Renal cortex interstitium (tissue), 11 donors: ENCODE results near the gene CCDC126. TPM values are rescaled to one million over a fixed set of nuclear protein-coding genes. Genes with fewer than 3 reads are reported as not detected.

Experiments
- DNase-seq, 11 donors: peaks; one replicate each; pipeline ENCODE4 v3.0.0-alpha.2; 2013; ENCODE audit warnings: low read depth in 9 of 11, low spot score in 4 of 11; ENCODE audit errors: extremely low read depth in 1 of 11
- polyA plus RNA-seq, 3 donors: library from polyadenylated mRNA; unstranded; fragments of 120-200 nt; gene quantifications; one replicate each; pipeline ENCODE4 v1.2.1, GENCODE V29; 2013; ENCODE audit not compliant: insufficient read length in 3 of 3

The CCDC126 gene
- polyA plus RNA-seq, 3 donors, result 14.4 to 17.2 (median 16.6) TPM

DNA sequence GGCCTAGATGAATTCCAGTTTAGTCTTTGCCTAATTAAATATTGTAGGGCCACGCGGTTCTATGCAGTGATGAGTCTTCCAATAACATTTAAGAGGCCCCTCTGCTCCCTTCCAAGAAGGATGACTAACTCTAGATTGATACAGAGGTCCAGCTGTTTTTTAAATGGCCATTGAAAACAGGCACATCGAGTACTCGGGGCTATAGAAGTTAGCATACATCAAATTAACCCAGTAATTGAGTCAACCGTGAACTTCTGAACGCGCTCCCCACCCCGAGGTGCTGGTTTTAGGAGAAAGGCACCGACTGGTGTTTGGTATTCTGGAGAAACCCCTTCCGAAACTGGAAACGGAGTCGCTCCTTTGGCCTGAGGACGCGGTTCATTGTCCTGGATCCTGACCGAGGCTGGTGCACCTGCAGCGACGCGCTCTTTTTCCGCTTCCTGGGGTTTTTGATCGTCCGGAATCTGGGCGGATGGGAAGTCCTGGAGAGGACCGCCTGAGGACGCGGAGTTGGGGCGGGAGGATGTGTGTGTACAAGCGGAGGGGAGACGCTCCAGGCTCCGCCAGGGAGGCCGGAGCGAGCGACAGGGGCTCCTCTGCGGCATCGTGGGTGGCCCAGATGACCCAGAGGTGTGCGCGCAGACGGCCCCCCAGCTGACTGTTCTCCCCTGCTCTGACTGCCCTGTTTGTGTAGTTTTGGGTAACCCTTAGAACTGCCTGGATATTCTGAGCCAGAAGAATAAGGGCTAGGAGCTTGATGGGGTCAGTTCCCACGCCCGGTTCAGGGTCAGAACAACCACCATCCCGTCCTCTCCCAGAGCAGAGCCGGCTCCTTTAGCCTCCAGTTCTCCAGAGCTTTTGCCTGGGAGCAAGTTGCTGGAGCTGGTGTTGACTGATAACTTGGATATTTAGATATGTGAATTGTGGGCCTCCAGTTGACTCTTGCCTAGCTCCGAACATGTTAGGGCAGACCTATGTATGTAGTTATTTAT lies 83.5 kb downstream of the CCDC126 start:
- peak; percentile 47 to 81 (median 64) for DNase-seq

DNA sequence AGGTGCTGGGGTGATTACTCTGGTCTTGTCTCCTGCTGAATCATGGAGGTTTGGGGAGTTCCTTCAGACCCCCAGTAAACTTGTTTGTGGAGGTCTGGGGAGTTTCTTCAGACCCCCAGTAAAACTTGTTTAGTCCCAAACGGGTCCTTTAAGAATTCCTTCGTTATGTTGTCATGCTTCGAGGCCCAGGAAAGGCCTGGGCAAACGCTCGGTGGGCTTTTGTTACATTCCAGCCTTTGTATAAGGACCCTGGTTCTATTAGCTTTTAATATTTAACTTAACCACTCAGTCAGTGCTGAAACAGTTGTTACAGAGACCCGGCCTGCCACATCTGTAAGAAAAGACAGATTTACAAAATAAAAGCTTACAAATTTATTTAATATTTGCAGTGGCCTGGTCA lies 86.9 kb downstream of the CCDC126 start:
- DNase-seq, result peak in 2 of 11 donors; percentile 15 to 23

GRCh38 chr7:23685731-23686130 lies 88.5 kb downstream of the CCDC126 start:
- no peak for DNase-seq

- no peak for DNase-seq
Observed at GRCh38 chr7:23687011-23687410, 89.8 kb downstream of the CCDC126 start.

DNA sequence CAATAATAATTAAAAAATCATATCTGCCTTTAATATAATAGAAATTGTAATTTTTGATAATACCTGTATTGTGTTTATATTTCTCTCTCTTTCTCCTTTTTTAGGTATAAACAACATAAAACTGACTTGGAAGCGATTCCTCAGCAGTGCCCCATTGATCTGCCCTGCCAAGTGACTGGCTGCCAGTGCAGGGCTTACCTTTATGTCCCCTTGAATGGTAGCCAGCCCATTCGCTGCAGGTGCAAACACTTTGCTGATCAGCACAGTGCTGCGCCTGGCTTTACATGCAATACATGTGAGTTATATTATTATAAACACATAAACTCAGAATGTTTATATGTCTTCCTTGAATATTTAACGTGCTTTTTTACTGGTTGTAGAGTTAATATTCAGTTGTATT lies 92.0 kb downstream of the CCDC126 start:
- no peak for DNase-seq

DNA sequence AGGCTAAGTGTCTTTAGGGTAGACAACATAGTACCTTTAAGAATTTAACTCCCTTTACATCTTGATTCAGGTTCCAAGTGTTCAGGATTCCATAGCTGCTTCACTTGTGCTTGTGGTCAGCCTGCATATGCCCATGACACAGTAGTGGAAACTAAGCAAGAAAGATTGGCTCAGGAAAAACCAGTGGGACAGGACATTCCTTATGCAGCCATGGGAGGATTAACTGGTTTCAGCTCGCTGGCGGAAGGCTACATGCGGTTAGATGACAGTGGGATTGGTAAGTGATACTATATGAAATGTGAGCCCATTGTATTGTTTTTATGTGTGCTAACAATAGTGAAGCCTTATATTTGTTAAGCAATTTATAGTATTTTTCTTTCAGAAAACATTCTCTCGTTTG lies 94.1 kb downstream of the CCDC126 start:
- DNase-seq, result no peak

GRCh38 chr7:23693224-23693623 lies 96.0 kb downstream of the CCDC126 start:
- DNase-seq, result no peak

Other genes starting within 250 kb of the CCDC126 start
- 10 to 100 TPM; 62.2 to 79.2 (median 66.8) TPM for gene IGF2BP3, start 126.9 kb upstream of the CCDC126 start, polyA plus RNA-seq
- gene TRA2A, start 65.4 kb upstream of the CCDC126 start, polyA plus RNA-seq, result 100 to 1,000 TPM; 178 to 248 (median 209) TPM
- 10 to 100 TPM; 12.8 to 29.0 (median 20.2) TPM for gene FAM221A, start 82.8 kb downstream of the CCDC126 start, polyA plus RNA-seq
- 1 to 10 TPM in 1 of 3 donors, under 1 TPM in 2; 0.72 to 1.4 (median 0.81) TPM for gene STK31, start 112.8 kb downstream of the CCDC126 start, polyA plus RNA-seq